ENCODE results near the gene SLC1A2.

SLC1A2 gene

GRCh38 chr11:35323076-35323868, 96.1 kb downstream of the SLC1A2 start:
- DNase-seq, result no peak

- DNase-seq, result no peak
Observed at GRCh38 chr11:35322318-35322979, 96.9 kb downstream of the SLC1A2 start.

- no peak for DNase-seq
Observed at GRCh38 chr11:35321532-35322317, 97.6 kb downstream of the SLC1A2 start.

GRCh38 chr11:35321111-35321510, 98.2 kb downstream of the SLC1A2 start:
- DNase-seq, result no peak

GRCh38 chr11:35318977-35319925, 100.1 kb downstream of the SLC1A2 start:
- DNase-seq, result no peak

- no peak for DNase-seq
Observed at GRCh38 chr11:35318309-35318708, 101.0 kb downstream of the SLC1A2 start.

GRCh38 chr11:35317253-35317652, 102.1 kb downstream of the SLC1A2 start:
- DNase-seq, result no peak

GRCh38 chr11:35316161-35316560, 103.2 kb downstream of the SLC1A2 start:
- DNase-seq, result no peak

- no peak for DNase-seq
Observed at GRCh38 chr11:35313760-35314153, 105.6 kb downstream of the SLC1A2 start.

GRCh38 chr11:35313066-35313759, 106.1 kb downstream of the SLC1A2 start:
- peak; percentile 44 for DNase-seq

GRCh38 chr11:35311331-35311730, 108.0 kb downstream of the SLC1A2 start:
- no peak for DNase-seq

GRCh38 chr11:35308157-35308556, 111.2 kb downstream of the SLC1A2 start:
- no peak for DNase-seq

GRCh38 chr11:35307221-35307621, 112.1 kb downstream of the SLC1A2 start:
- DNase-seq, result no peak

GRCh38 chr11:35305670-35306382, 113.5 kb downstream of the SLC1A2 start:
- no peak for DNase-seq

GRCh38 chr11:35304900-35305460, 114.4 kb downstream of the SLC1A2 start:
- DNase-seq, result no peak

GRCh38 chr11:35304386-35304775, 115.0 kb downstream of the SLC1A2 start:
- DNase-seq, result peak; percentile 16

GRCh38 chr11:35303596-35304385, 115.6 kb downstream of the SLC1A2 start:
- DNase-seq, result no peak

GRCh38 chr11:35302398-35302797, 117.0 kb downstream of the SLC1A2 start:
- no peak for DNase-seq

- DNase-seq, result no peak
Observed at GRCh38 chr11:35298369-35298768, 121.0 kb downstream of the SLC1A2 start.

GRCh38 chr11:35295751-35296150, 123.6 kb downstream of the SLC1A2 start:
- no peak for DNase-seq
